HEK293 (cell line): Measurements from ENCODE around the gene BTBD17.

Source experiments
- CTCF ChIP-seq: fragments of 450-650 bp; formaldehyde crosslinking; IDR thresholded peaks from 2 replicates; pipeline ENCODE4 v1.5.1; 2016; ENCODE audit warnings: missing biosample characterization, missing genetic modification characterization
- GLI2 ChIP-seq: fragments of 450-650 bp; formaldehyde crosslinking; IDR thresholded peaks from 2 replicates; pipeline ENCODE4; 2017; ENCODE audit warnings: missing biosample characterization, missing genetic modification characterization, low read depth, borderline replicate concordance
- PBX3 ChIP-seq: sonication (generic); formaldehyde crosslinking; IDR thresholded peaks from 2 replicates; pipeline ENCODE4 v1.8.1; 2022; ENCODE audit warnings: mild to moderate bottlenecking, moderate library complexity, missing genetic modification reagents
- ZBTB8A ChIP-seq: fragments of 450-650 bp; formaldehyde crosslinking; IDR thresholded peaks from 2 replicates; pipeline ENCODE4 v1.5.1; 2016; ENCODE audit warnings: missing biosample characterization, missing genetic modification characterization
- ZNF274 ChIP-seq, 2 experiments: fragments of 200-500 bp in 1 of 2; fragments of 450-650 bp in 1 of 2; sonication (Bioruptor generic) in 1 of 2; formaldehyde crosslinking in 1 of 2; IDR thresholded peaks; 2 replicates each; pipeline versions ENCODE4 v1.5.1 to v1.6.1; 2014 to 2016; ENCODE audit warnings: borderline replicate concordance in 1 of 2, inconsistent platforms in 1 of 2, low read length in 1 of 2, missing biosample characterization in 1 of 2, missing genetic modification characterization in 1 of 2
- ZNF398 ChIP-seq: fragments of 450-650 bp; formaldehyde crosslinking; IDR thresholded peaks from 2 replicates; pipeline ENCODE4 v1.5.1; 2017; ENCODE audit warnings: missing biosample characterization, missing genetic modification characterization
- ZNF670 ChIP-seq: fragments of 450-650 bp; formaldehyde crosslinking; IDR thresholded peaks from 2 replicates; pipeline ENCODE4 v1.5.1; 2016; ENCODE audit warnings: missing biosample characterization, missing genetic modification characterization, low read depth

GRCh38 chr17:74325743-74326379 is 35.8 kb downstream of the BTBD17 start, which contains the start of gene KIF19:
- no peak for TF ChIP-seq CTCF (tag by site-specific recombination)
- TF ChIP-seq ZNF274 (IDR thresholded peaks at IDR 0.05; ENCODE audit: low read length), result no peak
- TF ChIP-seq ZNF274 (tag by site-specific recombination; IDR thresholded peaks at IDR 0.05; ENCODE audit: borderline replicate concordance), result no peak
- TF ChIP-seq ZNF670, result no peak
- TF ChIP-seq ZBTB8A, result no peak
- TF ChIP-seq GLI2 (tag by site-specific recombination), result no peak
- no peak for TF ChIP-seq PBX3 (CRISPR knock-in tag)
- TF ChIP-seq ZNF398 (tag by site-specific recombination), result no peak
